Endodermal cell (in vitro differentiated cells): ENCODE data around the gene OTOF. TPM values are rescaled to one million over a fixed set of nuclear protein-coding genes. Genes with fewer than 3 reads are reported as not detected.

Source experiments
- DNase-seq: peaks from one replicate; pipeline ENCODE4 v3.0.0-alpha.2; 2017
- H3K27ac ChIP-seq: 2 replicates; pipeline ENCODE4 v1.5.1; 2013; ENCODE audit warnings: mild to moderate bottlenecking, low read depth, low read length, moderate library complexity
- H3K27me3 ChIP-seq: 2 replicates; pipeline ENCODE4 v1.6.1; 2013; ENCODE audit warnings: mild to moderate bottlenecking, low read length, moderate library complexity; ENCODE audit not compliant: insufficient read depth, control insufficient read depth, poor library complexity, severe bottlenecking
- H3K36me3 ChIP-seq: 2 replicates; pipeline ENCODE4 v1.7.0; 2013; ENCODE audit warnings: mild to moderate bottlenecking, low read length, moderate library complexity; ENCODE audit not compliant: control insufficient read depth, insufficient read depth
- H3K4me1 ChIP-seq: one replicate; pipeline ENCODE4 v1.7.0; 2013; ENCODE audit warnings: low read length; ENCODE audit not compliant: control insufficient read depth, insufficient read depth
- H3K4me3 ChIP-seq: 2 replicates; pipeline ENCODE4 v1.5.1; 2013; ENCODE audit warnings: mild to moderate bottlenecking, low read length, moderate library complexity
- H3K9ac ChIP-seq: 2 replicates; pipeline ENCODE4 v1.6.1; 2013; ENCODE audit warnings: mild to moderate bottlenecking, low read length, moderate library complexity; ENCODE audit not compliant: poor library complexity, severe bottlenecking; ENCODE audit errors: extremely low read depth
- H3K9me3 ChIP-seq: 2 replicates; pipeline ENCODE4 v1.6.1; 2013; ENCODE audit warnings: mild to moderate bottlenecking, low read length, moderate library complexity; ENCODE audit not compliant: control insufficient read depth
- H3K27ac Mint-ChIP-seq: 2 replicates; pipeline ENCODE4 v1.8.0; 2020; ENCODE audit warnings: mixed read lengths
- H3K27me3 Mint-ChIP-seq: 2 replicates; pipeline ENCODE4 v1.8.0; 2021; ENCODE audit warnings: mild to moderate bottlenecking, mixed read lengths; ENCODE audit not compliant: insufficient read depth
- H3K36me3 Mint-ChIP-seq: 2 replicates; pipeline ENCODE4 v1.8.0; 2020; ENCODE audit warnings: low read depth, mixed read lengths
- H3K4me1 Mint-ChIP-seq: 2 replicates; pipeline ENCODE4 v1.8.0; 2020; ENCODE audit warnings: mixed read lengths
- H3K4me3 Mint-ChIP-seq: 2 replicates; pipeline ENCODE4 v1.8.0; 2020; ENCODE audit warnings: mild to moderate bottlenecking, moderate library complexity, mixed read lengths
- H3K9me3 Mint-ChIP-seq: 2 replicates; pipeline ENCODE4 v1.8.0; 2020; ENCODE audit warnings: mild to moderate bottlenecking, mixed read lengths
- CTCF ChIP-seq: fragments of 200-600 bp; sonication (generic); conservative IDR thresholded peaks from 2 replicates; pipeline ENCODE4 v1.5.0; 2021; ENCODE audit warnings: antibody characterized with exemption, mild to moderate bottlenecking
- WGBS, 2 experiments: methylation state at CpG; one replicate each; pipeline versions ENCODE4 v1.1.5 to v1.1.7; 2013; ENCODE audit warnings: missing lambda C conversion rate in 2 of 2, mixed read lengths in 1 of 2; ENCODE audit not compliant: insufficient coverage in 1 of 2, insufficient read length in 1 of 2; 5-methylcytosine and 5-hydroxymethylcytosine counted together
- total RNA-seq, 2 donors: library from RNA; stranded (reverse); fragmentation: NEBNext Ultra II Directional in 1 of 2; extraction: Animal tissue kit (Norgen Biotek cat#: 25700) in 1 of 2; gene quantifications; 2 replicates in 1 of 2; 3 replicates in 1 of 2; pipeline ENCODE4 v1.2.1, GENCODE V29; 2021

OTOF gene
- total RNA-seq, 2 donors from 2014 or later = 1.1 to 1.2 TPM

- no peaks in the 10 kb centered on the region for H3K9me3 ChIP-seq
- H3K27me3 Mint-ChIP-seq = peaks cover 3% of the 10 kb centered on the region
- no peaks in the 10 kb centered on the region for H3K36me3 Mint-ChIP-seq
- no peaks in the 10 kb centered on the region for H3K27me3 ChIP-seq
- no peak for DNase-seq
- no peak overlapping the region for H3K4me3 ChIP-seq
- H3K4me1 ChIP-seq = no peaks in the 10 kb centered on the region
- H3K27ac ChIP-seq = no peak overlapping the region
- WGBS, 2 experiments = 94 to 96% methylated on average over 4 to 9 of the region's 9 CpGs
- H3K36me3 ChIP-seq = no peaks in the 10 kb centered on the region
- TF ChIP-seq CTCF = no peak
- H3K4me1 Mint-ChIP-seq = no peaks in the 10 kb centered on the region
- H3K9me3 Mint-ChIP-seq = no peaks in the 10 kb centered on the region
- H3K27ac Mint-ChIP-seq = no peak overlapping the region
- no peak overlapping the region for H3K4me3 Mint-ChIP-seq
- no peak overlapping the region for H3K9ac ChIP-seq
These were observed 70.4 kb downstream of the OTOF start for GRCh38 chr2:26407526-26407925.

Other genes starting within 250 kb of the OTOF start
- 10 to 100 TPM; 83.8 to 86.7 TPM for gene HADHA, start 233.5 kb downstream of the OTOF start, total RNA-seq
- 10 to 100 TPM; 37.8 to 41.0 TPM for gene HADHB, start 233.2 kb downstream of the OTOF start, total RNA-seq
- 10 to 100 TPM; 59.3 to 77.1 TPM for gene SELENOI, start 132.0 kb downstream of the OTOF start, total RNA-seq
- under 1 TPM; 0.35 to 0.93 TPM for gene ADGRF3, start 131.3 kb downstream of the OTOF start, total RNA-seq
- gene DRC1, start 76.2 kb downstream of the OTOF start, total RNA-seq = under 1 TPM; 0.33 to 0.48 TPM
- gene CIB4, start 163.2 kb upstream of the OTOF start, total RNA-seq = not detected
- gene KCNK3, start 214.6 kb upstream of the OTOF start, total RNA-seq = not detected